ENCODE data around the gene APBA1.

DNA sequence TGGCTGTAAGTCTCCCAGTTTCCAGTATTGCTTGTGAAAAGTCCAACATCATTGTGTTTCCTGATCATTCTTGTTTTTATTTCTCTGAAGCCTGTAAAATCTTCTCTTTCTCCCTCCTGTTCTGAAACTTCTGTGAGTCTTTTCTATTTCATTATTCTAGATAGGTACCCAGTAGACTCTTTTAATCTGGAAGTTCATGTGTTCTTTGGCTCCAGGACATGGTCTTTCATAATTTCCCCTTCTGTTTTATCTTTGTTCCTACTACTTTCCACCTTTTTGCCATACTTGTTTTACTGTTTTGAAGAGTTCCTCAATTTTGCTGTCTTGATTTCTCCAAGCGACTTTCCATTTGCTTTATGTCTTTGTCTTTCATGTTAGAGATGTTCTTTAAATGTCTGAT lies 168.1 kb downstream of the APBA1 start:
- TF ChIP-seq EZH2 (IDR thresholded peaks at IDR 0.05; ENCODE audit: borderline replicate concordance, insufficient read depth, low read depth, low read length, poor library complexity, severe bottlenecking) (no peak), CTCF (IDR thresholded peaks at IDR 0.05) (no peak)

Measured in B cell (primary cell).